Measurements from ENCODE around the gene TFR2. TPM values are rescaled to one million over a fixed set of nuclear protein-coding genes. Genes with fewer than 3 reads are reported as not detected.

TFR2 gene
- total and polyA plus RNA-seq, 2 of the 13 experiments (the other 11 are each of a cell fraction or from before 2014, with no cell fraction given) = 36.9 to 64.2 TPM

- no peak for TF ChIP-seq MYC (CRISPR knock-in tag; IDR thresholded peaks at IDR 0.05; ENCODE audit: borderline replicate concordance)
- TF ChIP-seq RARG (CRISPR knock-in tag; IDR thresholded peaks at IDR 0.05; ENCODE audit: low read depth) = no peak
- TF ChIP-seq, protein P1, sequence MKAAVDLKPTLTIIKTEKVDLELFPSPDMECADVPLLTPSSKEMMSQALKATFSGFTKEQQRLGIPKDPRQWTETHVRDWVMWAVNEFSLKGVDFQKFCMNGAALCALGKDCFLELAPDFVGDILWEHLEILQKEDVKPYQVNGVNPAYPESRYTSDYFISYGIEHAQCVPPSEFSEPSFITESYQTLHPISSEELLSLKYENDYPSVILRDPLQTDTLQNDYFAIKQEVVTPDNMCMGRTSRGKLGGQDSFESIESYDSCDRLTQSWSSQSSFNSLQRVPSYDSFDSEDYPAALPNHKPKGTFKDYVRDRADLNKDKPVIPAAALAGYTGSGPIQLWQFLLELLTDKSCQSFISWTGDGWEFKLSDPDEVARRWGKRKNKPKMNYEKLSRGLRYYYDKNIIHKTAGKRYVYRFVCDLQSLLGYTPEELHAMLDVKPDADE (CRISPR knock-in tag; IDR thresholded peaks at IDR 0.05) = no peak
- TF ChIP-seq IRF1 (CRISPR knock-in tag; IDR thresholded peaks at IDR 0.05; ENCODE audit: low read depth) = 0 out of 2 replicates have a peak, but pooled peaks have one; percentile 34
- TF ChIP-seq ESRRA (CRISPR knock-in tag; IDR thresholded peaks at IDR 0.05; ENCODE audit: low read depth) = 0 out of 2 replicates have a peak, but pooled peaks have one; percentile 23
- TF ChIP-seq, protein P2, sequence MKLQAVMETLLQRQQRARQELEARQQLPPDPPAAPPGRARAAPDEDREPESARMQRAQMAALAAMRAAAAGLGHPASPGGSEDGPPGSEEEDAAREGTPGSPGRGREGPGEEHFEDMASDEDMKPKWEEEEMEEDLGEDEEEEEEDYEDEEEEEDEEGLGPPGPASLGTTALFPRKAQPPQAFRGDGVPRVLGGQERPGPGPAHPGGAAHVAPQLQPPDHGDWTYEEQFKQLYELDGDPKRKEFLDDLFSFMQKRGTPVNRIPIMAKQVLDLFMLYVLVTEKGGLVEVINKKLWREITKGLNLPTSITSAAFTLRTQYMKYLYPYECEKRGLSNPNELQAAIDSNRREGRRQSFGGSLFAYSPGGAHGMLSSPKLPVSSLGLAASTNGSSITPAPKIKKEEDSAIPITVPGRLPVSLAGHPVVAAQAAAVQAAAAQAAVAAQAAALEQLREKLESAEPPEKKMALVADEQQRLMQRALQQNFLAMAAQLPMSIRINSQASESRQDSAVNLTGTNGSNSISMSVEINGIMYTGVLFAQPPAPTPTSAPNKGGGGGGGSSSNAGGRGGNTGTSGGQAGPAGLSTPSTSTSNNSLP (IDR thresholded peaks at IDR 0.05; ENCODE audit: low read depth, low read length) = no peak
- peak; percentile 46; the same call in 1 of the 2 replicates for TF ChIP-seq POLR2AphosphoS5 (IDR thresholded peaks at IDR 0.05; ENCODE audit: low read depth, low read length)
- TF ChIP-seq ZNF350 (CRISPR knock-in tag; IDR thresholded peaks at IDR 0.05; ENCODE audit: borderline replicate concordance, low read depth) = no peak
- 0 out of 2 replicates have a peak, but pooled peaks have one; percentile 5 for TF ChIP-seq ZNF441 (CRISPR knock-in tag; IDR thresholded peaks at IDR 0.05; ENCODE audit: borderline replicate concordance)
- TF ChIP-seq, protein P3, sequence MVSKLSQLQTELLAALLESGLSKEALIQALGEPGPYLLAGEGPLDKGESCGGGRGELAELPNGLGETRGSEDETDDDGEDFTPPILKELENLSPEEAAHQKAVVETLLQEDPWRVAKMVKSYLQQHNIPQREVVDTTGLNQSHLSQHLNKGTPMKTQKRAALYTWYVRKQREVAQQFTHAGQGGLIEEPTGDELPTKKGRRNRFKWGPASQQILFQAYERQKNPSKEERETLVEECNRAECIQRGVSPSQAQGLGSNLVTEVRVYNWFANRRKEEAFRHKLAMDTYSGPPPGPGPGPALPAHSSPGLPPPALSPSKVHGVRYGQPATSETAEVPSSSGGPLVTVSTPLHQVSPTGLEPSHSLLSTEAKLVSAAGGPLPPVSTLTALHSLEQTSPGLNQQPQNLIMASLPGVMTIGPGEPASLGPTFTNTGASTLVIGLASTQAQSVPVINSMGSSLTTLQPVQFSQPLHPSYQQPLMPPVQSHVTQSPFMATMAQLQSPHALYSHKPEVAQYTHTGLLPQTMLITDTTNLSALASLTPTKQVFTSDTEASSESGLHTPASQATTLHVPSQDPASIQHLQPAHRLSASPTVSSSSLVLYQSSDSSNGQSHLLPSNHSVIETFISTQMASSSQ (IDR thresholded peaks at IDR 0.05; ENCODE audit: low read depth) = no peak
- TF ChIP-seq, protein P3 (CRISPR knock-in tag; IDR thresholded peaks at IDR 0.05; ENCODE audit: borderline replicate concordance) = peak; percentile 45; the same call in 1 of the 2 replicates
- no peak for TF ChIP-seq ZSCAN29 (CRISPR knock-in tag; conservative IDR thresholded peaks at IDR 0.05)
- no peak for TF ChIP-seq ZNF550 (CRISPR knock-in tag; IDR thresholded peaks at IDR 0.05; ENCODE audit: borderline replicate concordance)
- TF ChIP-seq ZNF616 (CRISPR knock-in tag; IDR thresholded peaks at IDR 0.05; ENCODE audit: low read depth) = no peak
- TF ChIP-seq FOXM1 (CRISPR knock-in tag; IDR thresholded peaks at IDR 0.05) = no peak
- TF ChIP-seq NFE2 (CRISPR knock-in tag; IDR thresholded peaks at IDR 0.05) = no peak
- no peak for TF ChIP-seq ATF5 (CRISPR knock-in tag; IDR thresholded peaks at IDR 0.05; ENCODE audit: low read depth)
- TF ChIP-seq KDM2A (CRISPR knock-in tag; IDR thresholded peaks at IDR 0.05; ENCODE audit: borderline replicate concordance, low read depth) = peak; percentile 95
- TF ChIP-seq, protein P4, sequence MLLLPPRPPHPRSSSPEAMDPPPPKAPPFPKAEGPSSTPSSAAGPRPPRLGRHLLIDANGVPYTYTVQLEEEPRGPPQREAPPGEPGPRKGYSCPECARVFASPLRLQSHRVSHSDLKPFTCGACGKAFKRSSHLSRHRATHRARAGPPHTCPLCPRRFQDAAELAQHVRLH (CRISPR knock-in tag; IDR thresholded peaks at IDR 0.05; ENCODE audit: borderline replicate concordance, low read depth) = no peak
- no peak for TF ChIP-seq SMAD3 (CRISPR knock-in tag; IDR thresholded peaks at IDR 0.05)
Observed at GRCh38 chr7:100570954-100571828, 70.2 kb downstream of the TFR2 start (continued).
